HG03280 (cell line): Measurements from ENCODE around the gene DDX24.

Experiments used
- ATAC-seq: cut with Tn5 transposase; IDR thresholded peaks from one replicate; pipeline ENCODE4 v1.9.1; 2021; ENCODE audit warnings: mild to moderate bottlenecking, moderate library complexity; ENCODE audit not compliant: unreplicated experiment

The DDX24 gene

DNA sequence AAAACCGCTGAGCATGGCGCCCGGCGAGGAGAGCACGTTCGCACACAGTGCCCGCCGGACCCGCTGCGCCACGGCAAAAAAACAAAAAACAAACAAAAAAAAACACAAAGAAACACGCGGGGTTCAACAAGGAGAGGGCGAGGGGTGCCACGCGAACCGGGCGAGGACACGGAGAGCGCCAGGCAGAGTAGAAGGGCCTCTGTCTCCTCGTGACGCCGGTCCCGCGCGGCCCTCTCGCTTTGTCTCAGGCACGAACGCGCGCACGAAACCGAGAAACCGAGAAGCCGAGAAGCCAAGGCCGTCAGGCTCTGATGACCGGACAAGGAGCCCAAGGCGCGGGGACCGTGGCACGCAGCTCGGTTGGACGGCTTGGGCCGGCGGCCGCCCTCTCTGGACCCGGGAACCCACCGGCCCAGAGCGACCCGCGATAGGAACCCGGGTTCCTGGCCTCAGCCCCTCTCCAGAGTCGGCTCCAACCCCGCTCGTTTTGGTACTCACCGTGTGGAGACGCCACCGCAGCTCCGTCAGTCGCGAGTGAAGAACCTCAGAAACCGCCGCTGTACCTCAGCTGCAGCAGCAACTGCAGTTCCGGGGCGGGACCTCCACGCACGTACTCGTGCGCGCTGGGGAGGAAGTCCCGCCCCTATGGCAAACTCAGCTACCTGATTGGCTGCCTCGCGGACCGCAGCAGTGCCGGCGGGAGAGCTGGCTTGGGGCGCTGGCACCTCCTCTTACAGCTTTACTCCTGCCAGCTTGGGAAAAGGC is at the start of gene DDX24, which contains the start of gene IFI27L1:
DDX24 (minus strand) TSS at position 582 of the 765 bp plus-strand sequence. CDS start 1,460 bp downstream, outside the sequence.
IFI27L1 (plus strand) TSS at position 690 of the 765 bp plus-strand sequence. CDS start 15,628 bp downstream, outside the sequence.
- peak; percentile 99 for ATAC-seq

- ATAC-seq = no peak
Measured at GRCh38 chr14:94129758-94130414, 48.9 kb upstream of the DDX24 start.

- ATAC-seq = peak; percentile 92
Measured at GRCh38 chr14:94129111-94129757, 48.2 kb upstream of the DDX24 start, which contains the start of gene IFI27L2. IFI27L2 (minus strand) TSS chr14:94129604; CDS start chr14:94129564, 40 bp downstream.

GRCh38 chr14:94128216-94128839 is 47.3 kb upstream of the DDX24 start:
- ATAC-seq = no peak

DNA sequence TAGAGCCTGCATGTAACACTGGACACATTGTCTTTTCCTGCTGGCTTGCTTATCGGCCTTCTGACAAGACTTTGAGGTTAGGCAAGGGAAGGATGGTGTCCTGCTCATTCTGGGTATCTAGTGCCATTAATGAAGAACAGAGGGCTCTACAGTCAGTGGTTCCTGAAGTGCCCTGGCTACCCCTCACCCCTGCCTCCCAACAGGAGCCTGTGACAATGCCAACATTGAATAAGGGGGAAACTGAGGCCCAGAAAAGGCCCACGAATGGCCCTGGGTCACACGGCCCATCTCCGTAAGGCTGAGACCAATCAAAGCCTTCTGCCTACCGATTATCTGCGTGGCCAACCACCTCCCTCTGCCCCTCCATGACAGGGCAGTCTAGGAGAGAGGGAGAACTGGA is 46.3 kb upstream of the DDX24 start:
- ATAC-seq = no peak

DNA sequence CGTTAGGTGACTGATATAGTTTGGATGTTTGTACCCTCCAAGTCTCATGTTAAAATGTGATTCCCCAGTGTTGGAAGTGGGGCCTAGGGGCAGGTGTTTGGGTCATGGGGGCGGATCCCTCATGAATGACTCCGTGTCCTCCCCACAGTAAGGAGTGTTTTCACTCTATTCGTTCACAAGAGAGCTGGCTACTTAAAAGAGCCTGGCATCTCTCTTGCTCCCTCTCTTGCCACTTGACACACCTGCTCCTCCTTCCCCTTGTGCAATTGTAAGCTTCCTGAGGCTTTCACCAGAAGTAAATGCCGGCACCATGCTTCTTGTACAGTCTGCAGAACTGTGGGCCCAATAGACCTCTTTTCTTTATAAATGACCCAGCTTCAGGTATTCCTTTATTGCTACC is 45.8 kb upstream of the DDX24 start:
- no peak for ATAC-seq

GRCh38 chr14:94126419-94126677 is 45.3 kb upstream of the DDX24 start:
- ATAC-seq = no peak

DNA sequence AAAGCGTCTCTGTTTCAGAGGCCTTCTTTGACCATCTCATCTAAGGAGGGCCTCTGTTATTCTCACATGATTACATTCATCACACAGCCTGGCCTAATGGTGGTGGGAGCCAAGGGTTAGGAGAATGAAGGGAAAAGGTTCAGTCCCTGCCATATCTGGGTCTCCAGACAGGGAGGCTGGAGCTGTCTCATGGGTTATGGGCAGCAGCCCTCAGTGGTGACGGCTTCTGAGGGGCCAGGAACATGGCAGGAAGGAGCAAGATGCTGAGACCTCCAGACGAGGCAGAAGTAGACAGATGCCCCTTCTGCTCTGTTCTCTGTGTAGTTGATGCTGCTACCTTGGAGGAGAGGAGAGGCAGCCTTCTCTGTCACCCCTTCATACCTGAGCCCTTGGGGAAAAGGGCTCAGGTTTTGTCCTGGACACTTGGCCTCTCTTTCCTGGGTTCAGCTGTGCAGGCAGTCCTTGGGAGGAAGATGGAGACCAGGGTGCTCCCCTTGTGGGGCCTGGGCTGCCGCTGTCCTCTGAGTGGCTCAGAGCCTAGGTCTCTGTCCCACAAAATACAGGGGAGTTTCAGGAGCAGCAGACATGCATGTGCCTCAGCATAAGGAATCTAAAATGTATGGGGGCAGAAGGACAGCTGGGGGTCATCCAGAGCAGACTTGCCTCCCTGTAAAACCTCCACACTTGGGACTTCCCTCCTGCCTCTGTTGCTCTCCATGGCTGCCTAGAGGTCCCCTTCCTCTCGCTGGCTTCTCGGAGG is 44.8 kb upstream of the DDX24 start:
- ATAC-seq = no peak

DNA sequence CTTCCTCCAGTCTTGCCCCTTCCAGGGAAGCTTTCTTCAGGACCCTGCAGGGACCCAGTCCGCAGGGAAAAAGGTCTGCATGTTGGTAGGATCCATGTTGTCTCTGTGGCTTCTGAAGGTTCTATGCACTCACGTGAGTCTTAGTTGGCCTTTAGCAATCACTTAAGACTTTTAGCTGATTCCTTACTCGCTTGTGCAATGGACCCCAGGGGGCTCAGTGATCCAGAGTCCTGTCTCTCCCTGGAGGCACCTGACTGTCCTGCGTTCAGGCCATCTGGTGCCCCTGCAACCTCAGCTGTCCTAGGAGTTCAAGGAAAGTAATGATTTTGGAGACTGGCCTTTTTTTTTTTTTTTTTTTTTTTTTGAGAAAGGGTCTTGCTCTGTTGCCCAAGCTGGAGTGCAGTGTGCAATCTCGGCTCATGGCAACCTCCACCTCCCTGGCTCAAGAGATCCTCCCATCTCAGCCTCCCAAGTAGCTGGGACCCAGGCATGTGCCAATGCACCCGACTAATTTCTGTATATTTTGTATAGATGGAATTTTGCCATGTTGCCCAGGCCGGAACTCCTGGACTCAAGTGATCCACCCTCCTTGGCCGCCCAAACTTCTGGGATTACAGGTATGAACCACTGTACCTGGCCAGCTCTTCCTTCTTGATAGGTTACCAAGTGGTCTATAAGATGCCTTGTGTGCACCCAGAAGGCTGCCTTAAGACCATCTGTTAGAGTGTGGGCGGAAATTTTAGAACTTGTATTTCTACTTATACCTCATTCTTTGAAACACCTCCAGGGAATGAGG is 43.8 kb upstream of the DDX24 start:
- no peak for ATAC-seq

- ATAC-seq = no peak
Measured at GRCh38 chr14:94123868-94124267, 42.9 kb upstream of the DDX24 start.

- ATAC-seq = no peak
Measured at GRCh38 chr14:94123296-94123695, 42.3 kb upstream of the DDX24 start.

DNA sequence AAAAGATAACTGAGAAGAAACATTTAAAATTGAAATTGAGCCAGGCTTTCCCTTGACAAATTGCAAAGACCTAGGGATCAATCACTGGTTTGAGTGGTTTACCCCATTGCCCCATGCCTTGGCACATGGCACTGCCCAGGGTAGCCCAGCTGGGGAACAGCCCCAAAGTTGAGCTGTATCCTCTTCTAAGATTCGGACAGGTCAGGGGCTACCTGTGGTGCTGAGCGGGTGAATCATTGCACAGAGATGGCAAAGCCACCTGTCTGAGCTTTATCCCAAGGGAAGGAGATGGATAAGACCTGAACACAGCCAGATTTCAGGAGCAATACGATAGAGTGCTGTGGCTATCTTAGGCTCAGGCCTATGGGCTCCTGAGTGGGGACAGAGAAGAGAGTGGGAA is 41.4 kb upstream of the DDX24 start:
- ATAC-seq = no peak

- no peak for ATAC-seq
Measured at GRCh38 chr14:94121485-94121884, 40.5 kb upstream of the DDX24 start.

DNA sequence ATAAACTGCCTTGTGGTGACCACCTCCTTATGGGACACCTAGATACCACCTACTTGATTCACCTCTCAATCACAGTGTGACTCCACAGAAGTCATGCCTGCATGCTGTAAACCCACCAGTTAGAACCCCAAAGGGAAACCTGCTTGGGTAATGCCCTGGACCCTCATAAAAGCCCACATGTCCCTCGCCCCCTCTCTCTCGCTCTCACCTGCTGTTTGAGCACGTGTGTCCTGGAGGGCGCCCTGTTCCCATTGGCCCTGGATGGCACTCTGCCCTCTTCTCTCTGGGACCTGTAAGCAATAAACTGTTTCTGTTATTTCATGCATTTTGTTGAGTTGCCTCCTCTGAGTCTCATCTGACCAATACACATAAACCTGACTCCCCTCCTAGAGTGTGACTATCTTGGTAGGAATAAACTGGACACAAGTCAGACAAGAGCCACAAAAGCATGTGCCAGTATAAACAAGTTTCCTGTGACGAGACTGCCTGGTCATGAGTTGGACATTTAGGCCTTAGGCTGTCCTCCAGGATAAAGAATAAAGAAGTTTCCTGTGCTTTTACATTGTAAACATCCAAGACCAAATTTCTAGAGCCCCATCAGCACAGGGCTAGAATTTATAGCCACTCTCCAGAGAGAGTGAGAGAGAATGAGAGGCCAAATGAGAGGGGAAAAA is 39.8 kb upstream of the DDX24 start:
- no peak for ATAC-seq

DNA sequence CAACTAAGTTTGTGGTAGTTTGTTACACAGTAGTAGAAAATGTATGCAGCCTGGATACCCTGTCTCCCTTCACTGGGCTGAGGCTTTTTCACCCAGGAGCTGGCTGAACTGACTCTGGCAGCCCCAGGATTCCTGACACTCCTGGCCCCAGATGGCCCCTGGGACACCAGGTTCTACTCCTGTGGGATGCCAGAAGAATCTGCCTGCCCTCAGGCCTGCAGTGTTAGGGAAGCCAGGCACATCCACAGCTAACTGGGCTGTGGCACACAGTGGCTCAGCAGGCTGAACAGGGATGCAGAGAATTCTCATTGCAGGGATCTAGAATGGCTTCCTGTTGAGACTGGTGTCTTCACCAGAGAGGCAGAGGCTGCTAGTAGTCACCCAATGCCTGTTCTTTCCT is 38.1 kb upstream of the DDX24 start:
- ATAC-seq = no peak

- ATAC-seq = no peak
Measured at GRCh38 chr14:94117856-94118255, 36.9 kb upstream of the DDX24 start.

GRCh38 chr14:94116701-94117100 is 35.7 kb upstream of the DDX24 start:
- no peak for ATAC-seq

- ATAC-seq = no peak
Measured at GRCh38 chr14:94115631-94116030, 34.6 kb upstream of the DDX24 start.

DNA sequence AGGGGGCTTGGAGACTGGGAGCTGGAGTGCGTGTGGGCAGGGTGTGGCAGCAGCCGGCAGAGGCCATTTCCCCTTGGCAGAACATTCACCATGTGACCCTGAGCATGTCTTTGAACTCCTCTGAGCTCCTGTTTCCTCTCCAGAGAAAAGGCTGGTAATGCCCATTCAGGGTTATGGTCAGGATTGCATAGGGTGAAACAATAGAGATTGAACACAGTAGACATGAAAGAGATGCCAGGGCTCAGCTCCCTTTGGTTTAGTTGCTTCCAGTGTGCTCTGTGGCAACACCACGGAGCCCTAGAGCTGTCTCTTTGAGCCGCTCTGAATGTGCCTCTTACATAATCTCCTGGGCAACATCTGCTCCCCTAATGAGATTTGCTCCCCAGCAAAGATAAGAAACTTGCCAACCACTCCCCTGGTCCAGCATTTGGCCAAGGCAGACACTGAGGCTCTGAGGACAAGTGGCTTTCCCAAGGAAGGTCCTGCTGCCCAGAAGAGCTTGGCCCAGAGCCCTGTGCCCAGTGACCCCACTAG is 34.1 kb upstream of the DDX24 start:
- no peak for ATAC-seq
